Astrocyte (in vitro differentiated cells and primary cell): Measurements from ENCODE around the gene ANKLE1. TPM values are rescaled to one million over a fixed set of nuclear protein-coding genes. Genes with fewer than 3 reads are reported as not detected.

Experiments
- DNase-seq: peaks from one replicate; pipeline ENCODE4 v3.0.0-alpha.2; 2010; ENCODE audit warnings: low read depth
- FAIRE-seq: peaks from 2 replicates; lab custom pipeline; 2011; peaks lifted over from hg19 to GRCh38; lab: Jason Lieb, UNC
- H2AFZ ChIP-seq: 2 replicates; pipeline ENCODE4 v1.6.0; 2012; ENCODE audit warnings: low read depth, low read length, inconsistent platforms
- H3K27ac ChIP-seq: 2 replicates; pipeline ENCODE4 v1.5.1; 2011; ENCODE audit warnings: low read depth, low read length, inconsistent platforms
- H3K27me3 ChIP-seq: 2 replicates; pipeline ENCODE4 v1.6.0; 2011; ENCODE audit warnings: low read length, inconsistent platforms; ENCODE audit not compliant: insufficient read depth
- H3K36me3 ChIP-seq: 2 replicates; pipeline ENCODE4 v1.5.1; 2011; ENCODE audit warnings: low read length, inconsistent platforms; ENCODE audit not compliant: insufficient read depth
- H3K4me1 ChIP-seq: 2 replicates; pipeline ENCODE4 v1.5.1; 2011; ENCODE audit warnings: low read length, inconsistent platforms; ENCODE audit not compliant: insufficient read depth
- H3K4me2 ChIP-seq: 2 replicates; pipeline ENCODE4 v1.6.0; 2012; ENCODE audit warnings: low read length, inconsistent platforms
- H3K4me3 ChIP-seq: 2 replicates; pipeline ENCODE4 v1.5.1; 2011; ENCODE audit warnings: low read depth, mild to moderate bottlenecking, low read length, inconsistent platforms; ENCODE audit not compliant: insufficient read depth
- H3K79me2 ChIP-seq: 2 replicates; pipeline ENCODE4 v1.6.0; 2012; ENCODE audit warnings: mild to moderate bottlenecking, low read length, inconsistent platforms; ENCODE audit not compliant: insufficient read depth
- H3K9ac ChIP-seq: 2 replicates; pipeline ENCODE4 v1.6.0; 2012; ENCODE audit warnings: mild to moderate bottlenecking, low read length, inconsistent platforms
- H3K9me3 ChIP-seq: 2 replicates; pipeline ENCODE4 v1.5.1; 2012; ENCODE audit warnings: low read depth, mild to moderate bottlenecking, low read length, inconsistent platforms; ENCODE audit not compliant: insufficient read depth
- H4K20me1 ChIP-seq: 2 replicates; pipeline ENCODE4 v1.6.0; 2012; ENCODE audit warnings: low read length, inconsistent platforms; ENCODE audit not compliant: insufficient read depth
- H3K27ac Mint-ChIP-seq: one replicate; pipeline ENCODE4 v1.8.0; 2021; ENCODE audit warnings: mild to moderate bottlenecking, mixed read lengths; ENCODE audit not compliant: unreplicated experiment
- H3K27me3 Mint-ChIP-seq: one replicate; pipeline ENCODE4 v1.8.0; 2021; ENCODE audit warnings: low read depth, mixed read lengths; ENCODE audit not compliant: unreplicated experiment
- H3K36me3 Mint-ChIP-seq: one replicate; pipeline ENCODE4 v1.8.0; 2021; ENCODE audit warnings: low read depth, mixed read lengths; ENCODE audit not compliant: unreplicated experiment
- H3K4me1 Mint-ChIP-seq: one replicate; pipeline ENCODE4 v1.8.0; 2021; ENCODE audit warnings: low read depth, mixed read lengths; ENCODE audit not compliant: unreplicated experiment
- H3K4me3 Mint-ChIP-seq: one replicate; pipeline ENCODE4 v1.8.0; 2021; ENCODE audit warnings: mild to moderate bottlenecking, moderate library complexity, mixed read lengths; ENCODE audit not compliant: unreplicated experiment
- H3K9me3 Mint-ChIP-seq: one replicate; pipeline ENCODE4 v1.8.0; 2021; ENCODE audit warnings: mild to moderate bottlenecking, mixed read lengths; ENCODE audit not compliant: unreplicated experiment
- CTCF ChIP-seq: IDR thresholded peaks from 2 replicates; pipeline ENCODE4 v1.5.1; 2011; ENCODE audit warnings: low read depth, mild to moderate bottlenecking, inconsistent platforms, low read length, moderate library complexity; ENCODE audit not compliant: insufficient read depth
- EZH2 ChIP-seq: IDR thresholded peaks from 2 replicates; pipeline ENCODE4 v1.6.1; 2012; ENCODE audit warnings: mild to moderate bottlenecking, low read length, inconsistent platforms; ENCODE audit not compliant: insufficient read depth
- total RNA-seq: library from RNA; stranded (reverse); gene quantifications from 2 replicates; pipeline ENCODE4 v1.2.1, GENCODE V29; 2021

ANKLE1 gene
- total RNA-seq, 1 donor from 2014 or later, result 1.8 TPM

- Histone ChIP-seq H3K9me3 (no peaks in the 10 kb centered on the region), H2AFZ (peak overlapping the region; percentile 15), H3K27ac (no peak overlapping the region), H3K9ac (no peak overlapping the region), H3K27me3 (no peaks in the 10 kb centered on the region), H3K79me2 (peaks cover 7% of the 10 kb centered on the region), H3K4me2 (peak overlapping the region; percentile 87), H4K20me1 (peaks cover 3% of the 10 kb centered on the region), H3K4me1 (peaks cover 12% of the 10 kb centered on the region), H3K36me3 (no peaks in the 10 kb centered on the region), H3K4me3 (no peak overlapping the region)
- peaks cover 1% of the 10 kb centered on the region for H3K4me1 Mint-ChIP-seq
- peaks cover 2% of the 10 kb centered on the region for H3K36me3 Mint-ChIP-seq
- no peak overlapping the region for H3K27ac Mint-ChIP-seq
- no peak for FAIRE-seq
- no peaks in the 10 kb centered on the region for H3K9me3 Mint-ChIP-seq
- no peak for TF ChIP-seq EZH2
- no peak for TF ChIP-seq CTCF
- H3K4me3 Mint-ChIP-seq, result peak overlapping the region; percentile 51
- DNase-seq, result no peak
- H3K27me3 Mint-ChIP-seq, result no peaks in the 10 kb centered on the region
Observed at GRCh38 chr19:17303940-17304267, 22.2 kb downstream of the ANKLE1 start.

GRCh38 chr19:17304386-17305215 is 22.9 kb downstream of the ANKLE1 start:
- H3K27me3 Mint-ChIP-seq, result no peaks in the 10 kb centered on the region

More at GRCh38 chr19:17304386-17305215, 22.9 kb downstream of the ANKLE1 start:
- Mint-ChIP-seq H3K36me3 (peaks cover 2% of the 10 kb centered on the region), H3K9me3 (no peaks in the 10 kb centered on the region), H3K27ac (peak overlapping the region; percentile 84), H3K4me1 (peaks cover 1% of the 10 kb centered on the region), H3K4me3 (peak overlapping the region; percentile 85)
- H3K27ac ChIP-seq, result no peak overlapping the region
- DNase-seq (no peak), FAIRE-seq (no peak)
- peak overlapping the region; percentile 93 for H3K4me2 ChIP-seq
- no peaks in the 10 kb centered on the region for H3K27me3 ChIP-seq
- H3K79me2 ChIP-seq, result peaks cover 10% of the 10 kb centered on the region
- H3K36me3 ChIP-seq, result no peaks in the 10 kb centered on the region
- no peaks in the 10 kb centered on the region for H3K9me3 ChIP-seq
- no peak overlapping the region for H3K4me3 ChIP-seq
- peaks cover 12% of the 10 kb centered on the region for H3K4me1 ChIP-seq
- H4K20me1 ChIP-seq, result peaks cover 3% of the 10 kb centered on the region
- no peak overlapping the region for H3K9ac ChIP-seq
- H2AFZ ChIP-seq, result no peak overlapping the region
- no peak for TF ChIP-seq CTCF
- TF ChIP-seq EZH2, result no peak
